ENCODE results near the gene AGBL1.

- TF ChIP-seq CTCF (IDR thresholded peaks at IDR 0.05) (no peak), POLR2AphosphoS5 (IDR thresholded peaks at IDR 0.05) (no peak)
Measured at GRCh38 chr15:86644339-86644738, 564.7 kb downstream of the AGBL1 start.
